HG02642 (cell line): ENCODE data around the gene DPP7.

Experiments used
- ATAC-seq: cut with Tn5 transposase; IDR thresholded peaks from one replicate; pipeline ENCODE4 v1.9.1; 2021; ENCODE audit warnings: mild to moderate bottlenecking; ENCODE audit not compliant: unreplicated experiment, poor library complexity

The DPP7 gene

GRCh38 chr9:137096785-137097546 is 17.6 kb downstream of the DPP7 start:
- no peak for ATAC-seq

- peak; percentile 80 for ATAC-seq
These were observed 18.6 kb downstream of the DPP7 start for GRCh38 chr9:137095664-137096517.

GRCh38 chr9:137089232-137089947 is 25.1 kb downstream of the DPP7 start:
- no peak for ATAC-seq

- ATAC-seq, result no peak
These were observed 26.4 kb downstream of the DPP7 start for GRCh38 chr9:137088121-137088520.

DNA sequence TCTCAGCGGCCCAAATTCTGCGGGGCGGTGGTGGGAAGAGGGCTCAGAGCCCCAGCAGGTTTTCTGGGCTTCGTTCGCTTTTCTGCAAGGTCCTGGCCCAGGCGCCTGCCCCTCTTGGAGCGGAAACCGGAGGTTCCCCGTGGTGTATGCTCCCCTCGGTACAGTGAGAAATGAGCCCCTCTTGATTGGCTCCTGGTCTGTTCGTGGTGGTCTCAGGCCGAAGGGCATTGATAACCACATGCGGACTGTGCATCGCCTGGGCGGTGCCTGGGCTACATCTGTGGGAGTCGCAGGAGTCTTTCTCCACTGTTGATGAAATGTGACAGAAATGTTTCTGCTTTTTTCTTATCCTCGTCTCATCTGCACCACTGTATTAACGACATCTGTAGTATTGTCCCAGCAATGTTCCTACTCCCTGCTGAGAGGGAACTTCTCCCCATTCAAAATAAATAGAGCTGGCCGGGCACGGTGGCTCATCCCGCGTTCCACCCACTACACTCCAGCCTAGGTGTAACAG is 27.1 kb downstream of the DPP7 start:
- ATAC-seq, result no peak

DNA sequence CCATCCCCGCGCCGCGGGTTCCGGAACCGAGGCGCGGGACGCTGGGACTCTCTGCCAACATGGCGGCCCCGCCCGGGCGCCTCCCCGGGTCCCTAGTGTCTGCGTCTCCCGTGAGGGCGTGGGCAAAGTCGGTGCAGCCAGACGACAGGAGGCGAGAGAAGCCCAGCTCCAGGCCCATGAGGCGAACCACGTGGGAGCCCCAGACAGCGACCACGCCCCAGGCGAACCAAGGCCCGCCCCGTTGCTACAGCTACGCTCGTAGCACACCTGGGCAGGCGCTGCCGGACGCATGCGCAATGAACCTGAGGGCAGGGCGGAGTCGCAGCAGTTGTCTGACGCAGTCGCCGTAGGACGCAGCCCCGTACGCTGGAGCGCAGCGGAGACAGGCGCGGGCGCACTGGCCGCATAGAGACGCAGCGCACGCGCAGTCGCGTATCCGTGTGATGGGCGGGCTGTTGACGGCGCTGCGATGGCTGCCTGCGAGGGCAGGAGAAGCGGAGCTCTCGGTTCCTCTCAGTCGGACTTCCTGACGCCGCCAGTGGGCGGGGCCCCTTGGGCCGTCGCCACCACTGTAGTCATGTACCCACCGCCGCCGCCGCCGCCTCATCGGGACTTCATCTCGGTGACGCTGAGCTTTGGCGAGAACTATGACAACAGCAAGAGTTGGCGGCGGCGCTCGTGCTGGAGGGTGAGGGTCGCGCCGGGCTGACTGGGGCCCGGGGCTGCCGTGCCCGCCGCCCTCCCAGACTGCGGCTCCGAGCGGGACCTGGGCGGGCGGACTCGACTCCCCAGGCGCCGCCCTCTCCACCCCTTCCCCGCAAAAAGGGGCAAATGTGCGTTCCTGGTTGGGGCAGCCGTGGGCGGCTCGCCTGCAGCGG is 27.8 kb downstream of the DPP7 start, which contains the start of gene MAN1B1:
MAN1B1 (plus strand) TSS at position 455 of the 878 bp plus-strand sequence; CDS start at position 470, 15 bp downstream.
- ATAC-seq, result peak; percentile 79

DNA sequence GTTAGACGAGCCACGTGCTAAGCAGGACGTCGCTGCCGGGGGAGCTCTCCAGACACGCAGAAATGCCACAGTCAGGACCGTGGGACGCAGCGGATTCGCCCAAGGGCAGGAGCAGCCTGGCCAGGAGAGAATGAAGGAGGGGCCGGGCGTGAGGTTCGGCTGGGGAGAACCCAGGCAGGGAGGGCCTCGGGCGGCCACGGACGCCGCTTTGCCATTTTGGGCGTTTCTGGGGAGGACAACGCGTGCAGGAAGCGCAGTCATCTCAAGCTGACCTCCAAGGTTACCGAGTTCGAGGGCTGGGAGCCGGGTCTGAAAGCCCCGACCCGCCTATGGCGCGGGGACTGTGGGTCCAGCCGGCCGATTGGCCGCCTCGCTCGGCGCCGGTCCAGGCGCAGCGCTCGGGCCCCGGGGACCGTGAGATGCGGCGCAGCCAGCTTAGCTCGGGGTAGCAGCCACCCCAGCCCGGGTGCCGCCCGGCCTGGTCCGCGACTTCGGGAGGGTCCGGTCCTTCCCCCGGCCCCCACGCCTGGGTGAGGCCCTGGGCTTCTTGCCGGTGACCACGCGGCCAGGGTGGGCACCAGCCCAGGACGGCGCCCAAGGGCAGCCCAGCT is 28.5 kb downstream of the DPP7 start:
- ATAC-seq, result peak; percentile 10

DNA sequence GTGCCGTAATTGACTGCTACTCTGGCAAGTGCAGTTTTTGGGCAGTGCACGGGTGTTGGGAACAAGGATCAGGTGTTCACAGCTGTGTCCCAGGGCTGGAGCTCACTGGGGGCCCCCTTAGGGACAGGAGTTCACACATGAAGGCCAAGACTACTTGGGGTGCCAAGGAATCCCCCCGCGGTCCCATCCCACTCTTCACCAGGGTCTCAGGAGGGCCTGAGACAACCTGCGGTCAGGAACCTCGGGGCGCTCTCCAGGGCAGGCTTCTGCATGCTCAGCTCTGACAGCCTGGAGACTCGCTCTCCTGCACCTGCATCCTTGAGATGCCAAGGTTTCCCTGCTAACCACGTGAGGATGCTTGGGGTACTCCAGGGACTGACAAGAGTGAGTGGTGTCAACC is 30.0 kb downstream of the DPP7 start:
- ATAC-seq, result no peak

DNA sequence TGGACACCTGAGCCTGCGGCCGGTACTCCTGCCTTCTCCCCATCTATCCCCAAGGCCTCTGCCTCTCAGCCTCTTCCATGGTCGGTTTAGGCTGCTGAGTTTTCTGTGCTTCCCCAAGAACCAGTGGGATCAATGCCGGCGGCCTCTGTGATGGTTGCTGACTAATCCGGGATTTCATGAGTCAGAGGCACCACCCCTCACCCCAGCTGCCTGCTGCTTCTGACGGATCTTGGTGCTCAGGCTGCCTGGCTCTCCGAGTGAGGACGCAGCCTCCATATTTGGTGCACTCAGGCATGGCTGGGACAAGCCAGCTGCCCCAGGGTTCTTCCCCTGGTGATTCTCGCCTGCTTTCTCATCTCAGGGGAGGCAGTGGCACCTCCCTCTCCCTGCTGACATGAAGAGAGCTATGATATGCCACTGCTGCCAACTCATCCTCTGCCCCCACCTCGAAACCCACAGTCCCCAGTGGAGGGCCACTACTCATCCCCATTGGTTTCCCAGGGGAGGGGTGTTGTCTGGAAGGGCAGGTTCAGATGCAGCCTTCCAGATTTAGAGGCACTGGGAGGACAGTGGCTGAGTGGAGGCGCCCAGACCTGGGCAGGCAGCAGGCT is 31.0 kb downstream of the DPP7 start:
- ATAC-seq, result no peak

DNA sequence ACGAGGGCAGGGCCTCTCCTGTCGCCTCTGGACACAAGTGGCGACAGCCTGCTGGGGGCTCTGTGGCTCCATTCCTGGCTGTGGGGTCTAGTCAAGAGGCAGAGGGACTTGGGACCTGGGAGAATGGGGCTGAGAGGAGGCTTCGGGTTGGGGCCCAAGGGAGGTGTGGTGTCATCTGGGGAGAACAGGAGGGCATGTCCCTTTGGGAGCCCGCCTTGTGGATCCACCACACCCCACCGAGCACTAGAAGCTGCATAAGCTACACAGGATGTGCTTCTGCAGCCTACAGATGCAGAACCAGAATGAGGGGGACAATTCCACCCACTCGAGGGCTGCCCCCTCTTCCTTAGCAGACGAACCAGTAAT is 31.6 kb downstream of the DPP7 start:
- ATAC-seq, result no peak

DNA sequence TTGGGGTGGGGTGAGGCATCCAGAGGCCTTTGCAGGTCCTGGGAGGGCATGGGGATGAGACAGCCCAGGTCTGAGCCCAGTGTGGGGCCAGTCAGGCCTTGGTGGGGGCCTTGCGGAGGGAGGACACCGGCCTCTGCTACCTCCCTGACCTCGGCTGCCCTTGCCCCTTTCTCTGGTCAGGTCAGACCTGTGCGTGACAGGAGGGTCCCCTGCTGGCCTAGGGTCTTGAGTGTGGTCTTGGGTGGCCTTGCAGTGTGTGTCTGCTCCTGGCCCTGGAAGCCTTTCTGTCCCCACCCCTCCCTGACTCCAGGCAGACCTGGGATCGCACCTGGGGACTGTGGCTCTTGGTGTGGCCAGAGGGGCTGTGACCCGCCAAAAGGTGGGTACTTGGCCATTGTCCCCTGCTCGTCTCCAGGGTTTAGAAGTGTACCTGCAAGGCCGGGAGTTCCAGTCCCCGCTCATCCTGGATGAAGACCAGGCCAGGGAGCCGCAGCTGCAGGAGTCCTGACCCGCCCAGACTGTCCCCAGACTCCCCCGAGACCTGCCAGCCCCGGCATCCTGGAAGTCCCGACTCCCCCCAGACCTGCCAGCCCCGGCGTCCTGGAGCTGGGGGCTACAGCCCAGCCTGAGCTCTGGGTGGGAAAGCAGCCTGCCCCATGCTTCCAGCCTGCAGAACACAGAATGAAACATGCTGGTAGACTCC is 32.2 kb downstream of the DPP7 start:
- ATAC-seq, result no peak

GRCh38 chr9:137080260-137081122 is 34.0 kb downstream of the DPP7 start:
- ATAC-seq, result no peak

DNA sequence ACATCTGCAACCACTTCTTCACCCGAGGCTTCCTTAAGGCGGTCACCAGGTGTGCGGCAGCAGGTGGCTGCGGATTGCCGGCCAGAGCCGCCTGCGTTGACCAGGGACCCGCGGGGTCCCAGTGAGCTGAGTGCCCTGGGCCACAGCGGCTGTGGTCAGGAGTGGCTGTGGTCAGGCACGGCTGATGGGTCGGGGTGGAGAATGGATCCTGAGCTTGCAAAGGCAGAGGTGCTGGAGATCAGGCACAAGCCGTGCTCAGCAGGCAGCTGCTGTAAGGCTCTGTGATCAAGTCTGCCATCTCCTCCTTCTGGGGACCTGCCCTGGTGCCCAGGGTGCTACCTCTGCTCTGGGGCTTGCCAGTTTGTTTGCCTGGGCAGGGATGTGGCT is 35.1 kb downstream of the DPP7 start:
- no peak for ATAC-seq

- ATAC-seq, result no peak
These were observed 35.7 kb downstream of the DPP7 start for GRCh38 chr9:137078701-137079400.

GRCh38 chr9:137077758-137078693 is 36.5 kb downstream of the DPP7 start:
- peak; percentile 22 for ATAC-seq
